ENCODE data around the gene FANCE.

GRCh38 chr6:35452183-35453090 lies at the start of gene FANCE:
- TF ChIP-seq, protein P1, sequence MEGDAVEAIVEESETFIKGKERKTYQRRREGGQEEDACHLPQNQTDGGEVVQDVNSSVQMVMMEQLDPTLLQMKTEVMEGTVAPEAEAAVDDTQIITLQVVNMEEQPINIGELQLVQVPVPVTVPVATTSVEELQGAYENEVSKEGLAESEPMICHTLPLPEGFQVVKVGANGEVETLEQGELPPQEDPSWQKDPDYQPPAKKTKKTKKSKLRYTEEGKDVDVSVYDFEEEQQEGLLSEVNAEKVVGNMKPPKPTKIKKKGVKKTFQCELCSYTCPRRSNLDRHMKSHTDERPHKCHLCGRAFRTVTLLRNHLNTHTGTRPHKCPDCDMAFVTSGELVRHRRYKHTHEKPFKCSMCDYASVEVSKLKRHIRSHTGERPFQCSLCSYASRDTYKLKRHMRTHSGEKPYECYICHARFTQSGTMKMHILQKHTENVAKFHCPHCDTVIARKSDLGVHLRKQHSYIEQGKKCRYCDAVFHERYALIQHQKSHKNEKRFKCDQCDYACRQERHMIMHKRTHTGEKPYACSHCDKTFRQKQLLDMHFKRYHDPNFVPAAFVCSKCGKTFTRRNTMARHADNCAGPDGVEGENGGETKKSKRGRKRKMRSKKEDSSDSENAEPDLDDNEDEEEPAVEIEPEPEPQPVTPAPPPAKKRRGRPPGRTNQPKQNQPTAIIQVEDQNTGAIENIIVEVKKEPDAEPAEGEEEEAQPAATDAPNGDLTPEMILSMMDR (IDR thresholded peaks at IDR 0.05) = no peak
- TF ChIP-seq EZH2 (IDR thresholded peaks at IDR 0.05) (no peak), EZH2phosphoT487 (IDR thresholded peaks at IDR 0.05) (no peak)

Measured in neural progenitor cell (in vitro differentiated cells).